GM11168 (cell line): Measurements from ENCODE around the gene SPATA16.

Experiments
- in situ Hi-C: fragments of 300-500 bp; cut with MboI; formaldehyde crosslinking; loops from one replicate; pipeline ENCODE4 v1.12.0; 2022; ENCODE audit warnings: low sequenced_read_pairs; ENCODE audit not compliant: unreplicated experiment

Gene SPATA16

DNA sequence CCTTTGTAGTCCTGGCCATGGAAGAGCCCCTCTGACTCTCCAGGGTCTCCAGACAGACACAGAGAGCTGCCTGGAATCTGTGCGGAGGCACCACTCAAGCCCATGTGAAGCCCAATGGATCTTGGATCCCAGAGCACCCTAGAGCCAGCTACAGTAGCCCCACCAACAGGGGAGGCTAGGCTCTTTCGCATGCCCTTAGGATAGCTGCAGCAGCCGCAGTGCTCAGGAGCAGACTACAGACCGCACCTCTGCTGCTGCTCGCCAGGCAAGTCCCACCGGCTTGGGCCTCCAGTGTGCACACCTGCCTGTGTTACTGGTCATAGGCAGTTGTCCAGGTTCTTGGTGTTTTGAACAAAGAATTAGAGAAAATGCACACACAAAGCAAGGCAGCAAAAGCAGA lies 131.6 kb downstream of the SPATA16 start:
- in situ Hi-C loops: no loop called here

GRCh38 chr3:173008978-173009377 lies 132.1 kb downstream of the SPATA16 start:
- in situ Hi-C loops: no loop called here

GRCh38 chr3:173007079-173007723 lies 133.8 kb downstream of the SPATA16 start:
- in situ Hi-C loops: no loop called here

DNA sequence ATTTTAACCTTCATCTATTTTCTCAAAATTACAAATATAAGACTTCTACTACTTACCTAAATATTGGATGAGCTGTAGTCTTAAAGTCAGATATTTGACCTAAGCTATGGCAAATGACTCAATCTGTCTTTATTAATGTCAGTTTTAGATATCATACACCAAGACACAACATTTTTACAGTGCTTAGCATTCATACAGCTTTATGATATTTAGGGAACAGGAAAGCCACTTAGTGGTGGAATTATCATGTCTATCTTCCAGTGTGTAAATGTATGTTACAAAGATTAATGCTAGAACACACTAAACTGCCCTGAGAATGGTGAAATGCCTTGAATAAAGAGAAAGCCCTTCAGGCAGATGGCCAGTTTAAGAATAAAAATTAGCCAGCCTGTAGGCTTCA lies 135.0 kb downstream of the SPATA16 start:
- in situ Hi-C loops: no loop called here

DNA sequence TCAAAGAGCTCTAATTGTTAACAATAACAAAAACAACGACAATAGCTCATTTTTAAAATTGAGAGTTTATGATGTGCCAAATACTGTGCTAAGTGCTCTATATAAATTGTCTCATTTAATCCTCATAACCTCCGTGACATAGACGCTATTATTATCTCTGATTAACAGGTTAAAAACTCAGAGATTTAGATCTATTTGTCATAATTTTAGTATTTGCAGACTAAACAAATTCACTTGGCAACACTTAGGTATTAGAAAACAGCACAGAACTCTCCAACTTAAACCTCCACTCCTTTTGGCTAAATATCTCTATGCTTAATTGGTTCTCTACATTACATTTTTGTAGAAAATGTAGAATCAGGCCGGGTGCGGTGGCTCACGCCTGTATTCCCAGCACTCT lies 136.4 kb downstream of the SPATA16 start:
- in situ Hi-C loops: no loop called here

GRCh38 chr3:173003956-173004355 lies 137.1 kb downstream of the SPATA16 start:
- in situ Hi-C loops: no loop called here

DNA sequence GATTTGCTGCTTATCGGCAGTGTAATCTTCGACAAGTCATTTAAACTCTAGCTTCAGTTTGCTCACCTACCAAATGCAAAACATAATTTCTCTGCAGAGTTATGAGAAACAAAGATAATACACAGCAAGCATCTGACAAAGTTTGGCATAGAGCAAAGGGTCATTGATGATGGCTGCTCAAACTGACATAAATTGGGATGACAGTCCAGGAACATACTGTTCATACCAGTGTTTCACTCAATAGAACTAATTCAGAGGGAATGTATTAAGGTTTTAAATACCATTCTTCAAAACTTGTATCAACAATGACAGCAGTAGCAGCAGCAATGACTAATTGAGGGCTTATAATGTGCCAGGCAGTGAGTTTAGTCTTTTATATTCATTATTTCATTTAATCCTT lies 137.6 kb downstream of the SPATA16 start:
- in situ Hi-C loops: no loop called here

- in situ Hi-C loops: no loop called here
These were observed 139.4 kb downstream of the SPATA16 start for GRCh38 chr3:173001622-173002021.

DNA sequence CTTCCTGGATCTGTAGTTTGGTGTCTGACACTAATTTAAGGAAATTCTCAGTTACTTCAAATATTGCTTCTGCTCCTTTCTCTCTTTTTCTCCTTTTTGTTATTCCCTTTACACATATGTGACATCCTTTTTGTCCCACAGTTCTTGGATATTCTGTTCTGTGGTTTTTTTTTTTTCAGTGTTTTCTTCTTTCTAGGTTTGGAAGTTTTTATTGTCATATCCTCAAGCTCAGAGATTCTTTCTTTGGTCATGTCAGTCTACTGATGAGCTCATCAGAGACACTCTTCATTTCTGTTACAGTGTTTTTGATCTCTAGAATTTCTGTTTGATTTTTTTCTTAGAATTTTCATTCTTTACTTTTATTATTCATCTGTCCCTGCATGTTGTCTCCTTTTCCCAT lies 140.5 kb downstream of the SPATA16 start:
- in situ Hi-C loops: no loop called here

DNA sequence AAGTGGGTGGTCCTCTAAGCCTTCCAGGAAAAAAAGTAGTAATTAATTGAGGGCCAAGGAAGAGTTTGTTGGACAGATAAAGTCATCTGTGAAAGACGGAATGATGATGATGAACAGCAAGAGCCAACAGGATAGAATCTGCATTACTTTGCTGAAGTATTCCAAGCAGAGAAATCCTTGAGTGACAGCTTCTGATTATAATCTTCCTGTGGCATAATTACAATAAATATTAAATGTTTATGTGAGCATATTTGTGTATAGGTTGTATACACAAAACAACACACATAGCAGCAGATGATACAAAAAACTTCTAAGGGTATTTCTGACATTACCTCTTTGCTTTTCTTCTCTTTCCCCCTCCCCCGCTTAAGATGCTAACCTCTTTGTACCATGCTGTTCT lies 147.6 kb downstream of the SPATA16 start:
- in situ Hi-C loops: no loop called here

GRCh38 chr3:172991424-172991996 lies 149.5 kb downstream of the SPATA16 start:
- in situ Hi-C loops: no loop called here

DNA sequence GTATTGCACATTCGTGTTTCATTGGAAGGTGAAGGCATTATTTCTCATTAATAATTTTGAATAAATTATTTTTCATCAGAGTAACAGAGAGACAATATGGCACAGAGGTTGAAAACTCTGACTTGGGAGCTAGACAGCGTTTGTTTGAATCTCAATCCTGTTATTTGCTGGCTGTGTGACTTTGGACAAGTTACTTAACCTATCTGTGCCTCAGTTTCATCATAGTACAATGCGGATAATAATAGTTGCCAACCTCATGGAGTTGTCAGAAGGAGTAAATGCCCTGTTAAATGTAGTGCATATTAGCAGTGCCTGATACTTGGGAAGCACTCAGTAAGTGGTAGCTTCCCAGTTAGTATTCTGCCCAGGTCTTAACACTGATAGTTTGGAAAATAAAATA lies 151.7 kb downstream of the SPATA16 start:
- in situ Hi-C loops: no loop called here

- in situ Hi-C loops: no loop called here
These were observed 153.8 kb downstream of the SPATA16 start for GRCh38 chr3:172987273-172987672.

DNA sequence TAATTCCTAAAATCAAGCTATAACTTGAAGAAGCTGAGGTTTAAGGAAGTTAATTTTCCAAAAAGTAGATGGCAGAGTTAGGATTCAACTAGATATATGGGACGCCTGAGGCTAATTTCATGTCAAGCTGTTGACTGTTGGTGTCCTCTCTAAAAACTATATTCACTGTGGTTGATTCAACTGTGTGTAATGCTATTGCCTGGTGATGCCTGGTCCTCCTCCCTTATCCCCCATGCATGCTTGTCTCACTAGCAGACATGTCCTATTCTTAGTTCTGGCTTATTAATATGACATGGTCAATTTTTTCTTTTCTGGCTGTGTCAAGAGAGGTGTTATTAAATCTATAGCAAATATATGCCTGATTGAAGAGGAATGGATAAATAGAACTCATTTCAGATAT lies 156.1 kb downstream of the SPATA16 start:
- in situ Hi-C loops: no loop called here

- in situ Hi-C loops: no loop called here
These were observed 158.2 kb downstream of the SPATA16 start for GRCh38 chr3:172982736-172983364.

- in situ Hi-C loops: no loop called here
These were observed 159.5 kb downstream of the SPATA16 start for GRCh38 chr3:172981407-172981983.

DNA sequence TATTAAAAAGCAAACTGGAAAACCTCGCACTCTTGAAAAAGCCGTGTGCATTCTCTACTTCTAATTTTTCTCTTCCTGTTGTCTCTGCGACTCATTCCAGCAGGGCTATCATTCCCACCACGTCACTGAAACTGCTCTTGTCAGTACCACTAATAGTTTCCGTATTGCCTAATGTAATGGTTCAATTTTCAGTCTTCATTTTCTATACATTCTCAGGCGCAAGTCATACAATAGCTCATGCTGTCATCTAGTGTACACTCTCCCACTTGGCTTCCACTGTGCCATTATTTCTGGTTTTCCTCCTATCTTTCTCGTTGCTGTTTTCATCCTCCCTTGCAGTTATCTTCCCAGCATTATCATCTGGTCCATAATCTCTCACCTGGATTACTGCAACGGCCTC lies 160.2 kb downstream of the SPATA16 start:
- in situ Hi-C loops: no loop called here

- in situ Hi-C loops: no loop called here
These were observed 163.3 kb downstream of the SPATA16 start for GRCh38 chr3:172977696-172978095.

DNA sequence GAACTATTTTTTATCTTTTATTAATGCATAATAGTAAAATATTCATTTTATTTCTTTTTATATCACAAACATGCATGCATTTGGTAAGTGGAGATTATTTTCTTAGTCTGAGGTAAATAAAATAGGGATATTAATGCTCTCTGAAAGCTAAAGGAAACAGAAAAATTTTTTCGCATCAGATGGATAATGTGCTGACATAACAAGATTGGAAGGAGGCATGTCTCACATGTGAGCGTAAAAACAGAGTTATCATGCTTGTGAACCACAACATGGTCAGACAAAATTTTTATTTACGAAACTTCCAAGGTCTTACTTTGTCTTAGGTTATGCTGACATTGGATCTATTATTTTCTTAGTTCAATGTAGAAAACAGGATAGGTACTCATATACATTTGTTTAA lies 166.1 kb downstream of the SPATA16 start:
- in situ Hi-C loops: no loop called here

DNA sequence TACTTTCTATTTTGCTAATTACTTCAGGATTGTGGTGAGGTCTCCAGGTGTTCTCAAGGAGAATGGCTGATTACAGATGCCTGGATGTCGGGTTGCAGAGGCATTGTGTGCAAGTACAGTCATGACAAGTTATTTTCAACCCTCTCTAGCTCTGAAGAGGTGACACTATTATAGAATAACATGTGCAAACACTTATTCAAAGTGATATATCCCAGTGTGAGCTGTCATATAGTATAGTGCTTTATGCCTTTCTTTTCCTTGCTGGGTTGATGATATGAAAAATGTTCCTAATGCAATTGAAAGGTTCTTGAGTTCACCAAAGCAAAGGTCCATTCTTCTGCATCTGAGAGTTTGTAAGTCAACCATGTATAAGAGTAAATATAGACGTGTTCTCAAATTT lies 167.2 kb downstream of the SPATA16 start:
- in situ Hi-C loops: no loop called here

- in situ Hi-C loops: no loop called here
These were observed 168.3 kb downstream of the SPATA16 start for GRCh38 chr3:172972717-172973116.

DNA sequence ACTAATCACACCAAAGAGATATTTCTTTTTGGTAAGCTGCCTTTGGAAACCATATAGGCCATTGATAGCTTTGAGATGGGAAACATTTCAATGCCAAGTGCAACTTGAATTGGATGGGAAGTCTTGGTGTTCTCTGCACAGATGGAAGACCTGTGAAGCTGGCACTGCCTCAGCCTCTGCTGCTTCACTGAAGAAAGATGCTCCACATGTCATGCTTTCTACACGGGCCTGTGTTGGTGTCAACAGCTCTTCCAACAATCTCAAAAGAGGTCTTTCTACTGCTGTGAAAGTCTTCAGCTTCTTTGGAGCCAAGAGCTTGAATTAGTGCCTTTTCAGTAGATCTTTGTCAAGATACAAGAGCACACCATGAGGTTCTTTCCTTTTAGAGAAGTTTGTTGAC lies 169.0 kb downstream of the SPATA16 start:
- in situ Hi-C loops: no loop called here
